OCI-LY3 (cell line): ENCODE results near the gene CACNB4.

ENCODE experiments used
- EZH2phosphoT487 ChIP-seq: fragments of 200-600 bp; shearing (Covaris generic); IDR thresholded peaks from 2 replicates; pipeline ENCODE4 v1.6.1; 2018; ENCODE audit warnings: antibody characterized with exemption, mixed run types, low read depth
- TF ChIP-seq, protein P1 (sequence below): fragments of 200-600, 300-600 bp; sonication (generic); IDR thresholded peaks from 2 replicates; pipeline ENCODE4 v1.5.1; 2014; ENCODE audit warnings: antibody characterized with exemption, low read length, low read depth

DNA sequence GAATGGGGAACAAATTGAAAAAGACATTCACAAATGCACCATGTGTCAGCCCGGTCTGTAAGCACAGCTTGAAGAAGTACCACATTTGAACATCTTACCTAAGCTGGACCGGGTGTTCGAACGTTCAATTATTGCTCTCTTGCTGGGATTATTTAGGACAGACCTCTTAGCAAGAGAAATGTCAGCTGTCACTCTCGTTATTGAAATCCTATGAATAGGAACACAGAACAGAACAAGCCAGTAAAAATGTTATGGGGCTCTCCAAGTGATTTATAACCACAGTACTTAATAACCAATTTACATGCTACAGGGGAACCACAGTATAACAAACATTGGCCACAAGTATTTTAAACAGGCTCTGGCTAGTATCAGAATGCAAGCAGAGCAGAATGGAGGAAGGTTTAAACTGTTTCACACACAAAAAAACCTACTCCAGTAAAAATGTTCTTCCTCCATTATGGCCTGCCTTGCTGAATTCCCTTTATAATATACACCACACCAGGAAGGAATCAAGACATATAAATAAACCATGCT, 238.2 kb downstream of the CACNB4 start:
- TF ChIP-seq, protein P1, sequence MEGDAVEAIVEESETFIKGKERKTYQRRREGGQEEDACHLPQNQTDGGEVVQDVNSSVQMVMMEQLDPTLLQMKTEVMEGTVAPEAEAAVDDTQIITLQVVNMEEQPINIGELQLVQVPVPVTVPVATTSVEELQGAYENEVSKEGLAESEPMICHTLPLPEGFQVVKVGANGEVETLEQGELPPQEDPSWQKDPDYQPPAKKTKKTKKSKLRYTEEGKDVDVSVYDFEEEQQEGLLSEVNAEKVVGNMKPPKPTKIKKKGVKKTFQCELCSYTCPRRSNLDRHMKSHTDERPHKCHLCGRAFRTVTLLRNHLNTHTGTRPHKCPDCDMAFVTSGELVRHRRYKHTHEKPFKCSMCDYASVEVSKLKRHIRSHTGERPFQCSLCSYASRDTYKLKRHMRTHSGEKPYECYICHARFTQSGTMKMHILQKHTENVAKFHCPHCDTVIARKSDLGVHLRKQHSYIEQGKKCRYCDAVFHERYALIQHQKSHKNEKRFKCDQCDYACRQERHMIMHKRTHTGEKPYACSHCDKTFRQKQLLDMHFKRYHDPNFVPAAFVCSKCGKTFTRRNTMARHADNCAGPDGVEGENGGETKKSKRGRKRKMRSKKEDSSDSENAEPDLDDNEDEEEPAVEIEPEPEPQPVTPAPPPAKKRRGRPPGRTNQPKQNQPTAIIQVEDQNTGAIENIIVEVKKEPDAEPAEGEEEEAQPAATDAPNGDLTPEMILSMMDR = no peak
- TF ChIP-seq EZH2phosphoT487 = no peak
